ENCODE data around the gene PDE4B.

PDE4B gene

GRCh38 chr1:66245691-66246090, 453.0 kb downstream of the PDE4B start:
- no peak for DNase-seq

DNA sequence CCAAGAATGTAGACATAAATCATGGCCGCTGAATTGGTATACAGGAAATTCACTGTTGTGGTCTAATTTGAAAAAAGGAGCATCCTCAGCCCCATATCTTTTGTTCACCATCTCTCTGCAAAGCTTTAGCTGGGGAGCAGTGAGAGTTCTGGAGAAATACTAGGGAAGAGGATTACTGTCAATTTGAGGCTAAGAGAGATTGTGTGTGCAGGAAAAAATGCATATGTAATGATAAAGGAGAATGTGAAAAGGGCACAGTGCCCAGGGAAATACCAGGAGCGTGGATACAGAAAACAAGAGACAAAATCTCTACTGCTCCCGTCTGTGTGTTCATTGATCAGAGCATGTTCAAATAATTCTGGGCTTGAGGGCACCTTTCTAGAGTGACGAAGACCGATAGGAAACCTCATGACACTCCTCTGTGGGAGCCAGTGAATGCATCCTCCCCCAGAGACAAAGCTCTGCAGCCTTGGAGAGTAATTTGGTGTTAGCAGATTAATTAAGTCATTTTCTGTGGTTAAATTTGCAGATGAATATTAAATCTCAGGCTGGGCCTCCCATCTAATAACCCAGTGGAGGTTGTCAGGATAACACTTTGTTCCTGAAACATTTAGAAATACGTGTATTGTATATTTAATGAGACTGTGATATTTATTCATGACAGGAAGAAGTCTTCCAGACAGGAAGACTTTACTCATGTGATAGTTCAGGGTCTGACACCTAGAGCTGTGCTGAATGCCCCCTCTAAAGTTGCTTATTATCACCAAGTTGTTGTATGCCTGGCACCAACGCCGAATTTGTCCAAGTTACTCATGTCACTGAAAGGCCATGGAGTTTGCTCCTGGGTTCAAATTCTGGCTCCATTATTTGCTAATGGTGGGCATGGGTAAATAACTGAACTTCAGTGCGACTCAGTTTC, 453.9 kb downstream of the PDE4B start:
- no peak for DNase-seq

DNA sequence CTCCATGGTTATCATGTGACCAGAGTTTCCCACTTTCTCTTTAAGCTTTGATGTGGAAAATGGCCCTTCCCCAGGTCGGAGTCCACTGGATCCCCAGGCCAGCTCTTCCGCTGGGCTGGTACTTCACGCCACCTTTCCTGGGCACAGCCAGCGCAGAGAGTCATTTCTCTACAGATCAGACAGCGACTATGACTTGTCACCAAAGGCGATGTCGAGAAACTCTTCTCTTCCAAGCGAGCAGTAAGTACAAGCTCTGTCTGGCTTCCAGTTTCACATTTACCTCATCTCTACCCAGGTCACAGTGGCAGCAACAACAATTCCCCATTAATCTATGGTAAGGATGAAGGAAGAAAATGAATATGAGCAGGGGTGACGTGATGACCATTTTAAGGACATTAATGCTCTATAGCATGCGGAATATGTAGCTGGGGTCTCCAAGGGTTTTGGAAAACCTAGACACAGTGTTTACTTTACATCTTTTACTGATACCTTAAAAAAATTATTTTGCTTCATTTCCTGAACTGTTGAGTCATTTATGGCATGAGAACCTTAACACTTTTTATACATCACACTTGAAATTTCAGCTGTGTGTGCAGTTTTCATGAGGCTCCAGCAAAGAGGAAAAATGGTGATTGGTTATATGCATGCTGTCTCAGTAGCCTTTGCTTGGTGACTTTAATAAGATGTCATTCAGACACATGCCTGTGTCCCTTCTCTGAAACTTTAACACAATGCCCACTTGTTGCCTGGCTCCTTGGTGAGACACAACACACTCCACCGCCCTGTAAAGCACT, 454.9 kb downstream of the PDE4B start:
- DNase-seq, result no peak

DNA sequence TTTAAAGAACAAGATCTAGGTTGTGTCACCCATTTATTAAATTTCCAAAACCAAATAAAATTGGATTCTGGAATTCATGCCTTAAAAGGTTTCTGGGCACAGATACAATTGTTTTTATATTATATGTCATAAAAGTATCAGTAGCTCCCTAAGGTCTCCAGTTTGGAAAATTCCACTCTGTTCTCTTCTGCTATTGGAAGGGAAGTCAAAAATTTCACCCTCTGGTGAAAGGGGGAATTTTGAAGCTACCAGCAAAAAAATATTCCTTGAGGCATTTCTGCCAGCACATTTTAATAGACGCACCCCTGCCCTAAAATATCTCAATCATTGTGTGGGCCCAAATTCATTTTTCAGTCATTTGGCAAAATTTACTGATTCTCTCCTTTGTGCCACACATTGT, 455.6 kb downstream of the PDE4B start:
- no peak for DNase-seq

DNA sequence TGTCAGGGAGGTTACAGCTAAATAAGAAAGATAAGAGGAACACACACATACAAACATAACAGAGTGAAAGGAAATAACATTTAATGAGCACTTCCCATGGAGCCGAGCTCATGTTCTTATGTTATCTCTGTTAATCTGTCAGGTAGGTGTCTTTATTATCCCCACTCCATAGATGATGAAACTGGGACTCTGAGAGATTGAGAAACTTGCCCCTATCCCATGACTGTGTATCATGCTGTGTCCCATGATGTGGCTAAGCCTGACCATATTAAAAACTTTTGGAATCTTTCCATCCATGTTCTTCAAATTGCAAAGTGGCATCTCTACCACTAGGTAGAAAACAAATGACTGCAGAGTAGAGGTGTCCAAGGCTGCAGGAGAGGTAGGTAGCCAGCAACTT, 456.1 kb downstream of the PDE4B start:
- DNase-seq, result no peak

DNA sequence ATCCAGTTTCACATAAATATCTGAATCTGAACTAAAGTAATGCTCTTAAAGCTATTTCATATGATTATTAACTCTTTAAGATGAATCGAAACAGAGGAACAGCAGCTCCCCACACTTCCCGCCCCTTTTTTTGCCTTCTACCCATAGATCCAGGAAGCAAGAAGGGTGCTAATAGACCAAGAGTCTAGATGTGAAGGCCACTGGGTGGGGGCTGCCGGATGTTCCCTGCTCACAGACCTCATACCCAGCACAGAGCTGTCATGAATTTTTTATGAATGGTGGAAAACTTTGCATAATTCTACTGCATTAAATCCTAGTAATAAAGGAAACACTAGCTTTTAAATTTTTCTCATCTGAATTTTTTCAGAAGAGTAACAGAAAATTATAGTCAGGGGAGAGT, 457.4 kb downstream of the PDE4B start:
- no peak for DNase-seq

DNA sequence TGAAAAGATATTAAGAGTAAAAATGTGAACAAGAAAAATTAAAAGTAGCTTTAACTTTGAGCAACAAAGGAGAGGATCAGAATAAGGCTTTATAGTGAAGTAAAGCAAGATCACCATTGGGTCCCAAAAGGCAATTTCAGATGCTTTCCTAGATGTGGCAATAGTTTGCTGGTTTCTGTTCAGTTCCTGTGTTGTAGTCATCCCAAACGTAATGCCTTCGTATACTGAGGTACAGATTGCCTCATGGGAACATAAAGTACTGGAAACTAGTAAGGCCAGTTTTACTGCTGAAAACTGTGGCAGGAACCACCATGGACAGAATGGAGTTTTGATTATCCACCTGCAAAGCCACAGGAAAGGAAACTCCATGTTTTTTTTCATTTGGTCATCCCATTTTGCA, 457.8 kb downstream of the PDE4B start:
- DNase-seq, result no peak

- DNase-seq, result no peak
Observed at GRCh38 chr1:66251546-66251945, 458.9 kb downstream of the PDE4B start.

- DNase-seq, result peak; percentile 79
Observed at GRCh38 chr1:66253330-66253921, 460.7 kb downstream of the PDE4B start.

DNA sequence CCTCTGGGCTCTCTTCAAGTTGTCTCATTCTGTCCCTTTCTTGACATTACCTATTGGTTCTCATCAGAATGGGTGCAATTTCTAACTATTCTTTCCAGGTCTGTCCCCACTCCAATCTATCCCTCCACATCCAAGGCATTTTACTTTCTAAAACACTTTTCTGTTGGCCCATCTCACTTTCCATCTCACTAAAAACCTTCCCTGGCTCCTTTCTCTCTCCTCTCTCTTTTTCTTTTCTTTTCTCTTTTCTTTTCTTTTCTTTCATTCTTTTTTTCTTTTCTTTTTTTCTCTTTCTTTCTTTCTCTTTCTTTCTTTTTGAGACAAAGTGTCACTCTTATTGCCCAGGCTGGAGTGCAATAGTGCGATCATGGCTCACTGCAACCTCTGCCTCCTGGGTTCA, 462.1 kb downstream of the PDE4B start:
- no peak for DNase-seq

GRCh38 chr1:66256629-66257572, 464.2 kb downstream of the PDE4B start:
- DNase-seq, result no peak

DNA sequence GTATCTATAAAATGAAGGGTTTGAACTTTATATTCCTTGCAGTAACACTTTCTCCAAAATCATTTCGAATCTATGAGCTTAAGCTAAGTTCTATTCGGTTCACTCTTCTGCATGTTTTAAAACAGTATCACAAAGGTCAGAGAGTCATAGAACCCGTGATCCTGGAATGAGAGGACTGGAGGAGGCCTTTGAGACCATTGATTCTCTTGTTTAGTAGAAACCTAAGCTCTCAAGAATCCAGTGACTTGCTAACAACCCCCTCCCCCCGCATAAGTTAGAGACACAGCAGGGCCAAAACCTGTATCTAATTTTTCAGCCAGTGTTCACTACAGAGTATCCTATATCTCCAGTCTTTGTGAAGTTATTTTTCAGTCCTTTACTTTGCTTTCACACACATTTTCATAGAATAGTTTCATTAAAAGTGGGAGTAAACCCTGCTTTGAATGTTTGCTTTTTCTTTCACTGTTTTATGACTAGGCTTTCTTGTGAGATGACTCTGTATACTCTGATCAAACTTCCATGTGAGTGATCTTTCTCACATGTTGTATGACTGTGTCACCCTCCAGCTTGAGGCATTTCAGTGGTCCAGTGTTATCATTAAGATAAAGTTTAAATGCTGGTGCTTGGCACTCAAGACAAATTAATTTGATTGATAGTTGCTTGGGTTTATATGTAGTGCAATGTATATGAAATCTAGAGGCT, 465.9 kb downstream of the PDE4B start:
- DNase-seq, result no peak

DNA sequence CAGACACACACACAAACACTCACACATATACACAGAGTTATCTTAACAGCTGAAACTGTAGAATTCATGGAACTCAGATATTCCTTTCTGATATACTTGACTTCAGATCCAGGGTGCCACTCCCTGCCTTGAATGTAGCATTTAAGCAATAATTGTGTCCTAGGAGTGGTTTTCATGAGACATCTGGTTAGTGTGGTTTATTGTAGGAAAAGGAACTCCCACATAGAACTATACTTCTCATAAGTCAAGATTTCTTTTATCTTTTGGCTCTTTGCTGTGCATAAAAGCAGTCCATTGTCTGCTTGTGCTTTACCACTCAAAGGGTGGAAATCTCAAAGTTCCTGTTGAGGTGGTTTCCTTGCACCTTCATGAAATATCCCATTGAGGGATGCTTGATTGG, 468.7 kb downstream of the PDE4B start:
- DNase-seq, result no peak

DNA sequence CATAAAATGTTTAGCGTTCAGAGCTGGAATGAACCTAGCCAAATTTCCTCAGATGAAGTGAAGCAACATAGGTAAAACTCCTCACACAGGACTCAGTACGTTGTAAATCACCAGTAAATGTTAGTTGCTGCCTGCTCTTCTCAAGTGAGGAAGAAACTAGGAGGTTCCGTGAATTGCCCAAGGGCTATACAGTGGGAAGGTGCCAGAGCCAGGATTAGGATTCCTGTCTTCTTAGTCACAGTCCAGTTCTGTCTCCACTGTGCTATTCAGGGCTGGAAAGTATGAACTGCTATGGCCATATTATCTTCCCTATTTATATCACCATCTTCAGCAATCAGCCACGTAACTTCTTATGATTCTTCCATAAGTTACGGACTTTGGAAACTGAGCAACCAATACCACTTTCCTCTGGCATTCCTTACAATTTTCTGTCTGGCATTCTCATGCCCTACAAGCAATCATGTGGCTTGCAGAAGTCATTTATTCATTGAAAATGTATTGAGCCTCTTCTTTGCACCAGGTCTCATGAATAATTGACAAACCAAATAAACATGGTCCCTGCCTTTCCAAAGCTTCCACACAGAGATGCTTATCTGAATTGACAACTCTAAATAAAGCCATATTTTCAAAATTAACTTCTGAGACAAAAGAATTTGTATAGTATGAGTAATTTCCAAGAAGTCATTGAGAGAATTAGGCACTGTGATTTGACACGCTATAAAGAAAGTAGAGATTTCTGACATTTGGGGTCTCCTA, 469.7 kb downstream of the PDE4B start:
- DNase-seq, result no peak

- DNase-seq, result no peak
Observed at GRCh38 chr1:66265268-66265667, 472.6 kb downstream of the PDE4B start.

- no peak for DNase-seq
Observed at GRCh38 chr1:66265796-66266195, 473.1 kb downstream of the PDE4B start.

DNA sequence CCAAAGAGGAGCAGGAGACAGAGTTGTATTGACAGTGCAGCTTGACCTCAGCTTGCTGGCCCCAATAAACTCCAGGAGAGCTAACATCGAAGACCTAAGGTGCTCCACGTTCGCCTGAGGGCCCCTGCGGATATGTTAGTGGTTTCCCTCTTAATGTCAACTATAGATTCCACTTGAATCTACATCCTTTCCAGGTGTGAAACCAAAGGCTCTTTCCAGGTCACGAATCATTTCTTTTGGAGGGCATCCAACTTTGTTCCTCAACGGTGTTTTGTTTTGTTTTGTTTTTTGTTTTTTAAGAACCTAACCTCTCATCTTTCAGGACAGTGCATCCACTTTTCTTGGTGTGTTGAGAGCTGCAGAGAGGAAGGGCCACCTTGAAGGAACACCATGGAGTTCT, 473.7 kb downstream of the PDE4B start:
- DNase-seq, result peak; percentile 67

DNA sequence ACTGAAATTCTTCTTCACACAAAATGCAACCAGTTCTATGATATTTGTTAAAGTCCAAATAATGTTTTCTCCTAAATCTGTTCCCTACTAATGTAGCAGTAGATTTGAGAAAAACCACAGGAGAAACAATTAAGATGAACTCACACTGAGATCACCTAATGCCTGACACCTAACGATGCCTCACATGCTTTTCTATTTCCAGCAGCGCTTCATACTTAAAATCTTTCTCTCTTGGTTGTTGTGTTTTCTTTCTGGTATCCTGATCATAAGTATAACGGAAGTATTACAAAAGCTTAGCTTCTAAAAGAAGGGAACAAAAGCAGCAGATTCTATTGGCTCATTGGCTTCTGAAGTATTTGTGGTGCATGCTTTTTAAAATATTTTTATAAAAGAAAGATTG, 474.1 kb downstream of the PDE4B start:
- no peak for DNase-seq

DNA sequence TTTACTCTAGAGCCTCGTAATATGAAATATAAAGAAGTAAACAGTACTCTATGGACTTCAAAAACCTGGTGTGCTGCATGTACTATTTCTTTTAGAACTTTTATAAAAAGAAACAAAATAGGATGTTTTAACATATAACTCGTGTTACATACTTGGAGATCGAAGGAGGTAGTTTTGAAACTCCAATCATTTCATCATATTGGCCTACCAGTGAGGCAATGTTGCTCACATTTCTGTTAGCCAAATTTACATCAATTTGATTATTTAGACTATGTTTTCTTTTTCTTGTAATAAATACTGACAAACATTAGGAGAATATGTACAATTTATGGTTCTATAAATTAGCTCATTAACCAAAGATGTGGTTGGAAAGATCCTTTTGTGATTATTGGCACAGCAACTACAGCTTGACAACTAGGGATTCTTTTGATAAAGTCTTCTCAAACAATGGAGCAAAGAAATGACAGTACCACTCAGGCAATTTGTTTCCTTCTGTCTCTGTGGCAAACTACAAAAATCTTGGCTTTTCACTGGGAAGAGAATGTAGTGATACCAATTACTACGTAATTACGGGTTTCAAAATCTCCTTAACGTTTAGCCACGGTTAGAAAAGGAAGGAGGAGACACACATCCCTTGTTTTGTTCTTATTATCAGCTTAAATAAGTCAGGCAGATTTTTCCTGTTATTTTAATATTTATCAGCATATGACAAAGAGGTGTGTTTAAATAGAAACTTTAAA, 474.7 kb downstream of the PDE4B start:
- peak; percentile 16 for DNase-seq

GRCh38 chr1:66269222-66269621, 476.5 kb downstream of the PDE4B start:
- no peak for DNase-seq
